C4-2B (cell line): ENCODE data around the gene FBLN7.

Experiments
- H3K27ac ChIP-seq: fragments of 450-650 bp; 2 replicates; pipeline ENCODE4 v1.5.1; 2017
- ZFX ChIP-seq: fragments of 450-650 bp; IDR thresholded peaks from 2 replicates; pipeline ENCODE4 v1.6.1; 2017
- TF ChIP-seq, protein P1 (sequence below): fragments of 450-650 bp; conservative IDR thresholded peaks from 2 replicates; pipeline ENCODE4 v1.5.1; 2017; ENCODE audit warnings: mild to moderate bottlenecking

Gene FBLN7

GRCh38 chr2:112162956-112163355 is 24.8 kb downstream of the FBLN7 start:
- no peak for TF ChIP-seq ZFX
- TF ChIP-seq, protein P1, sequence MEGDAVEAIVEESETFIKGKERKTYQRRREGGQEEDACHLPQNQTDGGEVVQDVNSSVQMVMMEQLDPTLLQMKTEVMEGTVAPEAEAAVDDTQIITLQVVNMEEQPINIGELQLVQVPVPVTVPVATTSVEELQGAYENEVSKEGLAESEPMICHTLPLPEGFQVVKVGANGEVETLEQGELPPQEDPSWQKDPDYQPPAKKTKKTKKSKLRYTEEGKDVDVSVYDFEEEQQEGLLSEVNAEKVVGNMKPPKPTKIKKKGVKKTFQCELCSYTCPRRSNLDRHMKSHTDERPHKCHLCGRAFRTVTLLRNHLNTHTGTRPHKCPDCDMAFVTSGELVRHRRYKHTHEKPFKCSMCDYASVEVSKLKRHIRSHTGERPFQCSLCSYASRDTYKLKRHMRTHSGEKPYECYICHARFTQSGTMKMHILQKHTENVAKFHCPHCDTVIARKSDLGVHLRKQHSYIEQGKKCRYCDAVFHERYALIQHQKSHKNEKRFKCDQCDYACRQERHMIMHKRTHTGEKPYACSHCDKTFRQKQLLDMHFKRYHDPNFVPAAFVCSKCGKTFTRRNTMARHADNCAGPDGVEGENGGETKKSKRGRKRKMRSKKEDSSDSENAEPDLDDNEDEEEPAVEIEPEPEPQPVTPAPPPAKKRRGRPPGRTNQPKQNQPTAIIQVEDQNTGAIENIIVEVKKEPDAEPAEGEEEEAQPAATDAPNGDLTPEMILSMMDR, result no peak
- H3K27ac ChIP-seq, result no peak overlapping the region

- no peak overlapping the region for H3K27ac ChIP-seq
- TF ChIP-seq, protein P1, result no peak
- TF ChIP-seq ZFX, result no peak
Measured at GRCh38 chr2:112163541-112163981, 25.4 kb downstream of the FBLN7 start.

GRCh38 chr2:112164876-112165275 is 26.7 kb downstream of the FBLN7 start:
- TF ChIP-seq, protein P1, result no peak
- TF ChIP-seq ZFX, result no peak
- no peak overlapping the region for H3K27ac ChIP-seq

GRCh38 chr2:112165296-112165695 is 27.1 kb downstream of the FBLN7 start:
- H3K27ac ChIP-seq, result no peak overlapping the region
- TF ChIP-seq, protein P1, result no peak
- no peak for TF ChIP-seq ZFX

DNA sequence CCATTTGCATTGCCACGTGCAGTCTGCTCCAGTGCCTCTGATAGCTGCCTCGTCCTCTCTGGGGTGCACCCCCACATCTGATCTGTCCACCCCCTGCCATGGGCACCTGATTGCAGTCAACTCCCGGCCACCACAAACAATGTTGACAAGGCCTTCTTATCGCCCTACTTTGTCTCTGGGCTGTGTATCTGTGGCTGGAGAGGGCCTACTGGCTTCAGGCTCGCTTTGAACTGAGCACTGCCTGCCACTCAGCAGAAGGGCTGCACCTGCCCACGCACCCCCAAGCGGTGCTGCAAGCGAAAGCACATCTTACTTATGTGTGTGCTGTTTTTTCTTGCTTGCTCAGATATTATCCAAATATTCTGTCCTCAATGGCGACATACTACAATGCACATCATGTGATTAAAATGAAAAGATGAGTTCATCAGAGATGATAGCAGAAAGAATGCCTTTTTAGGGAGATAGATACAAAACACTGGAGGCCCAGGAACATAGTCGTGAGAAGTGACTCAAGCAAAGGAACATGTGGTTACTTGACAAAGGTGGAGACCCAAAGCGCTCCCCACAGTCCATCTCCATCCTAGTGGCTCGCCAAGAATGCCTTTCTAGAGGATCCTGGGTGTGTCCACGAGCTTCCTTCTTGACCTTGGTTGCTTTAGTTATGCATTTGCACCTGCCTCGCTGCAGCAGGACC is 28.8 kb downstream of the FBLN7 start:
- TF ChIP-seq, protein P1, result no peak
- TF ChIP-seq ZFX, result no peak

DNA sequence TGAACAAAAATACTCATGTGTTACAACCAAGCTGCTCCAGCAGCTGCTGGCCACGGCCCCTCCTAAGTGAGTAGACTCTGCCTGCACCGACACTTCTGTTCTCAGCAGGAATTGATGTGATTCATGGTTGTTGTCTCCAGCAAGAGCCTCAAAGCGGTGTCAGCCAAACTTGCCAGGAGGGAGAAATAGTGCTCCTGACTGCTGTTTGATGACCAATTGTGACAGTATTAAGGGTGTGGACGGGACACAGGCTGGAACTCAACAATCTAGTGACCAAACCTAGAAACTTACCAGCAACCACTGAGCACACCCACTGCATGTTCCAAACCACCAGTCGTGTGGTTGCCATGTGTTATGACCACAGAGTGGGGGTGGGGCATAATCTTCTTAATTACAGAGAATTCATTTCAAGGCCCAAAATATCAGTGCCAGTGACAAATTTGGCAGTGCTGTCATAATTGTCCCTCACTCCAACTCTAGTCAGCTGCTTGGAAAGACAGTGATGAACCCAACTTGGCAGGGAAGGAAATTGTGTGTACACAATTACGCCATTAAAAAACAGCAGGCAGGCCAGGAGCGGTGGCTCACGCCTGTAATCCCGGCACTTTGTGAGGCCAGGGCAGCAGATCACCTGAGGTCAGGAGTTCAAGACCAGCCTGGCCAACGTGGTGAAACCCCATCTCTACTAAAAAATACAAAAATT is 30.4 kb downstream of the FBLN7 start:
- H3K27ac ChIP-seq, result no peak overlapping the region
- TF ChIP-seq ZFX, result no peak
- TF ChIP-seq, protein P1, result no peak

More for the DNA sequence above, 28.8 kb downstream of the FBLN7 start:
- H3K27ac ChIP-seq, result no peak overlapping the region

DNA sequence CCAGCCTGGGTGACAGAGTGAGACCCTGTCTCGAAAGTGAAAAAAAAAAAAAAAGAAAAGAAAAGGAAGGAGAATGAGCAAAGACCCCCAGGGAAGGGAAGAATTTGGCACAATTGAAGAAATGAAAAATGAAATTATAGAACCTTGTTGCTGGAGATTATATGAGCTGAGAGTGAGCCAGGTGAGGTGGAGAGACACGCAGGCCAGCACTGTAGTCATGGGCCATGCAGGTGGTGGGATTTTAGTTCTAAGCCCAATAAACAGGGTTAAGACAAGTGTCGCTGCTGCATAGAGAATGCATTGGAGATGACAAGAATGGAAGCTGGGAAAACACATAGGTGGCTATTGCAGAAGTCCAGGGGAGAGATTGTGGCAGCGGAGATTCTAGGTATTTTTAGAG is 32.3 kb downstream of the FBLN7 start:
- no peak overlapping the region for H3K27ac ChIP-seq
- TF ChIP-seq ZFX, result no peak
- TF ChIP-seq, protein P1, result no peak
